NCI-H1694 treated with DMSO at 0.1 percent for 48 hours (cell line): ENCODE measurements around the gene GSTO2.
A peak's percentile ranks its signal among the peaks of the same experiment; 100 is the strongest.
"Not testable (repeated sequence)": the region's sequence is repeated elsewhere in the genome, so short reads cannot be mapped to it uniquely, and the experiment has no call there.

Experiments used
- DNase-seq: peaks from one replicate; lab custom pipeline; 2025; lab: John Stamatoyannopoulos, UW

The GSTO2 gene

GRCh38 chr10:104268713-104269645 lies at the start of gene GSTO2:
Gene GSTO2, plus strand, starts transcription at chr10:104269184. Its CDS starts 5,732 bp downstream, at chr10:104274916.
- DNase-seq = peak; percentile 96

- DNase-seq = no peak
Measured at GRCh38 chr10:104220522-104220921, 48.5 kb upstream of the GSTO2 start.

- DNase-seq = no peak
Measured at GRCh38 chr10:104223304-104223703, 45.7 kb upstream of the GSTO2 start.

- DNase-seq = no peak
Measured at GRCh38 chr10:104230490-104230889, 38.5 kb upstream of the GSTO2 start.

GRCh38 chr10:104231784-104232612 lies 37.0 kb upstream of the GSTO2 start, which contains the start of gene CFAP43:
Gene CFAP43, minus strand, starts transcription at chr10:104232364. Its CDS starts 118 bp downstream, at chr10:104232246.
- peak; percentile 64 for DNase-seq

- DNase-seq = no peak
Measured at GRCh38 chr10:104232613-104233102, 36.3 kb upstream of the GSTO2 start.

GRCh38 chr10:104233817-104234216 lies 35.2 kb upstream of the GSTO2 start:
- DNase-seq = no peak

GRCh38 chr10:104234934-104235333 lies 34.0 kb upstream of the GSTO2 start:
- DNase-seq = no peak

- DNase-seq = no peak
Measured at GRCh38 chr10:104235801-104236200, 33.2 kb upstream of the GSTO2 start.

- DNase-seq = no peak
Measured at GRCh38 chr10:104240078-104240477, 28.9 kb upstream of the GSTO2 start.

- no peak for DNase-seq
Measured at GRCh38 chr10:104242545-104242944, 26.4 kb upstream of the GSTO2 start.

- not testable (repeated sequence) for DNase-seq
Measured at GRCh38 chr10:104243009-104243408, 26.0 kb upstream of the GSTO2 start.

- no peak for DNase-seq
Measured at GRCh38 chr10:104243512-104243911, 25.5 kb upstream of the GSTO2 start.

GRCh38 chr10:104245066-104245632 lies 23.8 kb upstream of the GSTO2 start:
- no peak for DNase-seq

- no peak for DNase-seq
Measured at GRCh38 chr10:104246976-104247375, 22.0 kb upstream of the GSTO2 start.

GRCh38 chr10:104247513-104248146 lies 21.4 kb upstream of the GSTO2 start:
- no peak for DNase-seq

GRCh38 chr10:104248931-104249330 lies 20.1 kb upstream of the GSTO2 start:
- not testable (repeated sequence) for DNase-seq

- DNase-seq = no peak
Measured at GRCh38 chr10:104250371-104250770, 18.6 kb upstream of the GSTO2 start.

GRCh38 chr10:104251443-104251842 lies 17.5 kb upstream of the GSTO2 start:
- no peak for DNase-seq

GRCh38 chr10:104252368-104252767 lies 16.6 kb upstream of the GSTO2 start:
- no peak for DNase-seq

GRCh38 chr10:104253106-104253505 lies 15.9 kb upstream of the GSTO2 start:
- DNase-seq = no peak
